Transverse colon (tissue), 4 donors: ENCODE data around the gene ZNF609. TPM values are rescaled to one million over a fixed set of nuclear protein-coding genes. Genes with fewer than 3 reads are reported as not detected.

Experiments used
- DNase-seq: peaks from one replicate; pipeline ENCODE4 v3.0.0-alpha.2; 2019
- H3K27ac ChIP-seq, 4 donors: fragments of 200-600 bp; sonication (generic); 2 replicates each; pipeline ENCODE4 v1.5.1; 2016 to 2018; ENCODE audit warnings: inconsistent platforms in 4 of 4
- H3K27me3 ChIP-seq: fragments of 200-600 bp; sonication (generic); 2 replicates; pipeline ENCODE4 v1.5.1; 2017; ENCODE audit warnings: inconsistent platforms
- H3K36me3 ChIP-seq, 4 donors: fragments of 200-600 bp; sonication (generic); 2 replicates each; pipeline ENCODE4 v1.5.1; 2017 to 2019; ENCODE audit warnings: inconsistent platforms in 4 of 4
- H3K4me1 ChIP-seq, 4 donors: fragments of 200-600 bp; sonication (generic); 2 replicates each; pipeline ENCODE4 v1.5.1; 2017 to 2020; ENCODE audit warnings: inconsistent platforms in 4 of 4
- H3K4me3 ChIP-seq, 4 donors: fragments of 200-600 bp; sonication (generic); 1 replicate in 1 of 4; 2 replicates in 3 of 4; pipeline versions ENCODE4 v1.5.1 to v1.6.1; 2017 to 2019; ENCODE audit warnings: inconsistent platforms in 4 of 4
- H3K9me3 ChIP-seq, 2 donors: fragments of 200-600 bp; sonication (generic); 2 replicates each; pipeline ENCODE4 v1.5.1; 2017 to 2019; ENCODE audit warnings: inconsistent platforms in 2 of 2
- EP300 ChIP-seq: sonication (generic); formaldehyde crosslinking; IDR thresholded peaks from one replicate; pipeline ENCODE4 v1.6.1; 2017; ENCODE audit warnings: antibody characterized with exemption, low read depth
- POLR2A ChIP-seq: fragments of 450-650 bp; IDR thresholded peaks from one replicate; pipeline ENCODE4 v1.6.1; 2016; ENCODE audit warnings: antibody characterized with exemption, mild to moderate bottlenecking, moderate library complexity
- POLR2AphosphoS5 ChIP-seq, 3 donors: sonication (generic); formaldehyde crosslinking; IDR thresholded peaks; one replicate each; pipeline ENCODE4 v1.6.1; 2016; ENCODE audit warnings: antibody characterized with exemption in 3 of 3
- WGBS, 2 donors: methylation state at CpG; one replicate each; pipeline ENCODE4 v1.1.5; 2018; ENCODE audit warnings: low coverage in 1 of 2; 5-methylcytosine and 5-hydroxymethylcytosine counted together
- in situ Hi-C, 4 donors: fragments of 200-750 bp; cut with MboI; loops; one replicate each; pipeline versions ENCODE4 v1.15.0 to v1.15.1; 2017; ENCODE audit warnings: low sequenced_read_pairs in 3 of 4, low pct_ligation_motif_present in 1 of 4, low pct_unique_long_range_greater_than_20kb in 1 of 4
- intact Hi-C: fragments of 100-400 bp; cut with DNase I; formaldehyde crosslinking; loops from one replicate; pipeline ENCODE4 v1.15.1; 2023; ENCODE audit warnings: low total_unique reads
- total RNA-seq, 4 donors: library from RNA; depleted of rRNA; stranded (reverse); fragments of >200 nt; gene quantifications; one replicate each; pipeline ENCODE4 v1.1.0, GENCODE V29; 2016
- TF ChIP-seq, protein P1 (sequence below), 5 experiments: fragments of 200-600 bp in 3 of 5; fragments of 450-650 bp in 2 of 5; sonication (generic) in 3 of 5; IDR thresholded peaks; 1 replicate in 2 of 5; 2 replicates in 3 of 5; pipeline ENCODE4 v1.5.1; 2016 to 2017; ENCODE audit warnings: antibody characterized with exemption in 5 of 5, inconsistent platforms in 3 of 5, mild to moderate bottlenecking in 2 of 5, moderate library complexity in 1 of 5

The ZNF609 gene
- total RNA-seq, 4 donors from 2014 or later: 16.1 to 34.8 (median 28.2) TPM

DNA sequence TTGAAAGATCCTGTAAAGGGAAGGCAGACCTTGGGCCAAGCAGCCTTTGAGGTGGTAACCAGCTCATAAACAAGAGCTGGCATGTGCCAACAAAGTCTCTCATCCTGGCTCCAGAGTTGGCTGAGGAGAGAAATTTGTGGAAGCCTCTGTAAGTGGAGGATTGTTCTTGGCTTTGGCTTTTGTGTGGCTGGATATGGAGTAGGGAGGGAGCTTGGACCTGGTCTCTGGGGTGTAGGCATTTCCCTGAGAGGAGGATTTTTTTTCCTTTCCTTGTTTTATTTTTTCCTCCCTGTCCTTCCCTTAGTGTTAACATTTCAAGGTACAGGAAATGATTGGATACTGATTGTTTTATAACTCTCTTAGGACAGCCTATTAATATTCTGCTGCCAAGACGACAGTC lies 60.8 kb downstream of the ZNF609 start:
- peak overlapping the region in 3 of 4 donors; percentile 29 to 44 (median 40) for H3K27ac ChIP-seq
- in situ Hi-C loops: no loop called here
- H3K36me3 ChIP-seq: no peaks in the 10 kb centered on the region
- peaks cover 10 to 40% (median 18%) of the 10 kb centered on the region in 4 donors for H3K4me1 ChIP-seq
- no peak for DNase-seq
- intact Hi-C loops: no loop called here
- TF ChIP-seq, protein P1, sequence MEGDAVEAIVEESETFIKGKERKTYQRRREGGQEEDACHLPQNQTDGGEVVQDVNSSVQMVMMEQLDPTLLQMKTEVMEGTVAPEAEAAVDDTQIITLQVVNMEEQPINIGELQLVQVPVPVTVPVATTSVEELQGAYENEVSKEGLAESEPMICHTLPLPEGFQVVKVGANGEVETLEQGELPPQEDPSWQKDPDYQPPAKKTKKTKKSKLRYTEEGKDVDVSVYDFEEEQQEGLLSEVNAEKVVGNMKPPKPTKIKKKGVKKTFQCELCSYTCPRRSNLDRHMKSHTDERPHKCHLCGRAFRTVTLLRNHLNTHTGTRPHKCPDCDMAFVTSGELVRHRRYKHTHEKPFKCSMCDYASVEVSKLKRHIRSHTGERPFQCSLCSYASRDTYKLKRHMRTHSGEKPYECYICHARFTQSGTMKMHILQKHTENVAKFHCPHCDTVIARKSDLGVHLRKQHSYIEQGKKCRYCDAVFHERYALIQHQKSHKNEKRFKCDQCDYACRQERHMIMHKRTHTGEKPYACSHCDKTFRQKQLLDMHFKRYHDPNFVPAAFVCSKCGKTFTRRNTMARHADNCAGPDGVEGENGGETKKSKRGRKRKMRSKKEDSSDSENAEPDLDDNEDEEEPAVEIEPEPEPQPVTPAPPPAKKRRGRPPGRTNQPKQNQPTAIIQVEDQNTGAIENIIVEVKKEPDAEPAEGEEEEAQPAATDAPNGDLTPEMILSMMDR (IDR thresholded peaks at IDR 0.05): no peak
- TF ChIP-seq POLR2A: no peak
- TF ChIP-seq POLR2AphosphoS5 (IDR thresholded peaks at IDR 0.05): no peak
- no peak for TF ChIP-seq EP300
- no peaks in the 10 kb centered on the region for H3K27me3 ChIP-seq
- H3K4me3 ChIP-seq: no peak overlapping the region
- 0 to 39% methylated on average over 1 of the region's 1 CpG for WGBS, 2 donors
- H3K9me3 ChIP-seq: no peaks in the 10 kb centered on the region

GRCh38 chr15:64521726-64522164 lies 61.4 kb downstream of the ZNF609 start:
- in situ Hi-C loops: no loop called here
- intact Hi-C loops: no loop called here
- DNase-seq: no peak
- 34 to 40% methylated on average over 1 to 3 of the region's 3 CpGs for WGBS, 2 donors
- peak overlapping the region in 3 of 4 donors; percentile 29 to 44 (median 40) for H3K27ac ChIP-seq
- no peaks in the 10 kb centered on the region for H3K9me3 ChIP-seq
- peaks cover 10 to 40% (median 18%) of the 10 kb centered on the region in 4 donors for H3K4me1 ChIP-seq
- H3K36me3 ChIP-seq: no peaks in the 10 kb centered on the region
- no peaks in the 10 kb centered on the region for H3K27me3 ChIP-seq
- TF ChIP-seq POLR2AphosphoS5 (IDR thresholded peaks at IDR 0.05): no peak
- TF ChIP-seq, protein P1 (IDR thresholded peaks at IDR 0.05): no peak
- H3K4me3 ChIP-seq: no peak overlapping the region

GRCh38 chr15:64522226-64522823 lies 61.9 kb downstream of the ZNF609 start:
- Histone ChIP-seq H3K4me1 (peaks cover 10 to 41% (median 18%) of the 10 kb centered on the region in 4 donors), H3K27me3 (no peaks in the 10 kb centered on the region), H3K9me3 (no peaks in the 10 kb centered on the region), H3K36me3 (no peaks in the 10 kb centered on the region), H3K27ac (peak overlapping the region in 1 of 4 donors; percentile 40), H3K4me3 (no peak overlapping the region)
- TF ChIP-seq, protein P1 (IDR thresholded peaks at IDR 0.05): no peak
- no peak for TF ChIP-seq POLR2AphosphoS5 (IDR thresholded peaks at IDR 0.05)
- intact Hi-C loops: no loop called here
- no peak for DNase-seq
- 61 to 67% methylated on average over 1 of the region's 1 CpG for WGBS, 2 donors
- in situ Hi-C loops: no loop called here

GRCh38 chr15:64523240-64523639 lies 62.9 kb downstream of the ZNF609 start:
- WGBS, 2 donors: 95 to 97% methylated on average over 5 of the region's 5 CpGs
- intact Hi-C loops: no loop called here
- DNase-seq: no peak
- H3K36me3 ChIP-seq: no peaks in the 10 kb centered on the region
- no peak overlapping the region for H3K27ac ChIP-seq
- peaks cover 10 to 43% (median 18%) of the 10 kb centered on the region in 4 donors for H3K4me1 ChIP-seq
- no peaks in the 10 kb centered on the region for H3K9me3 ChIP-seq
- TF ChIP-seq EP300: no peak
- TF ChIP-seq, protein P1 (IDR thresholded peaks at IDR 0.05): no peak
- TF ChIP-seq POLR2A: no peak
- no peak for TF ChIP-seq POLR2AphosphoS5 (IDR thresholded peaks at IDR 0.05)
- H3K27me3 ChIP-seq: no peaks in the 10 kb centered on the region
- in situ Hi-C loops: no loop called here
- H3K4me3 ChIP-seq: no peak overlapping the region
